Measurements from ENCODE around the gene SSTR5.
A peak's percentile ranks its signal among the peaks of the same experiment; 100 is the strongest.

SSTR5 gene

DNA sequence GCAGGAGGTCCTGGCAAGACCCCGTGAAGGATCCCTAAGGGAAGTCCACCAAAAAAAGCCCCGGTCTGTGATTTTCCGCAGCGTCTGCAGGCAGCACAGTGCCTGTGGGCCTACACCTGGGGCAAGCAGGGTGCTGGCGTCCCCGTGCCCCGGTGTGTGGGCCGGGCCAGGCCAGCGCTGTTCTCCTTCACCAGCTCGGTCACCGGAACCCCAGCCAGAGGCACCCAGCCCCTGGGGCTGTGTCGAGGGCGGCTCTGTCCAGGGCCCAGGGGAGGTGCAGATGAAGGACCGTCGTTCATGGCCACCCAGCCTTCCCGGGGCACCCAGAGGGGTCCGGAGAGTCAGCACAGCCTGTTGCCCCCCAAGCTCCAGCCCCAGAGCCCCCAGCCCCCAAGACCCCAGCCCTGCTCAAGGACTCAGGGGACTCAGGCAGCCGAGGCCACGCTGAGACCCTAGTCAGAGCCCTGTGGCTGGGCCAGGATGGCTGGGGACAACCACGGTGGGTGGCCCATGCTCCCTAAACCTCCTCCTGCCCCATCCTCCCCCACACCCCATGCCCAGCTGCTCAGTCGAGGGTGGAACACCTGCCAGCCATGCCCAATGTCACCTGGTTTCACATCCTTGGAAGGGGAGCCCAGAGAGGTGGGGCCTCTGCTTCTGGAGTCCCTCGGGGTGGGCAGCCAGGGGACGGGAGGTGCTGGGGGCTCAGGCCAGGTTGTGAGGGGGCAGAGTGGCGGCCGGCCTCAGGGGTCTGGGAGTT, 29.2 kb downstream of the SSTR5 start:
- DNase-seq (ENCODE audit: low spot score) (no peak), FAIRE-seq (no peak)

DNA sequence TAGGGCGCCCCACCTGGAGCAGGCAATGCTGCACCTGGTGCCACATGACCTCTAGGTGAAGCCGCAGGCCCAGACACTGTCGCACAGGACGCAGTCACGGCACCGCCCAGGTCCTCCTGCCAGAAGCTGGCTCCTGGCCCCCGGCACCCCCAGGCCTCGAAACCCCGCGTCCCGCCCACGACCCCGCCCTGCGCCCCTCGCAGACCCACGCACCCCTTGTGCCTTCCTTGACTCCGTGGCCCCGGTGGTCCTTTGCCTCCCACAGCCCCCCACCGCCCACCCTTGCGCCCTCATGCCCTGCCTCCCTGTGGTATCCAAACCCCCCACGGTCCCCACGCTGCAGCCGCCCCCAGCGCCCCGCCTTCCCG, 29.8 kb downstream of the SSTR5 start:
- FAIRE-seq, result no peak
- DNase-seq (ENCODE audit: low spot score), result no peak

DNA sequence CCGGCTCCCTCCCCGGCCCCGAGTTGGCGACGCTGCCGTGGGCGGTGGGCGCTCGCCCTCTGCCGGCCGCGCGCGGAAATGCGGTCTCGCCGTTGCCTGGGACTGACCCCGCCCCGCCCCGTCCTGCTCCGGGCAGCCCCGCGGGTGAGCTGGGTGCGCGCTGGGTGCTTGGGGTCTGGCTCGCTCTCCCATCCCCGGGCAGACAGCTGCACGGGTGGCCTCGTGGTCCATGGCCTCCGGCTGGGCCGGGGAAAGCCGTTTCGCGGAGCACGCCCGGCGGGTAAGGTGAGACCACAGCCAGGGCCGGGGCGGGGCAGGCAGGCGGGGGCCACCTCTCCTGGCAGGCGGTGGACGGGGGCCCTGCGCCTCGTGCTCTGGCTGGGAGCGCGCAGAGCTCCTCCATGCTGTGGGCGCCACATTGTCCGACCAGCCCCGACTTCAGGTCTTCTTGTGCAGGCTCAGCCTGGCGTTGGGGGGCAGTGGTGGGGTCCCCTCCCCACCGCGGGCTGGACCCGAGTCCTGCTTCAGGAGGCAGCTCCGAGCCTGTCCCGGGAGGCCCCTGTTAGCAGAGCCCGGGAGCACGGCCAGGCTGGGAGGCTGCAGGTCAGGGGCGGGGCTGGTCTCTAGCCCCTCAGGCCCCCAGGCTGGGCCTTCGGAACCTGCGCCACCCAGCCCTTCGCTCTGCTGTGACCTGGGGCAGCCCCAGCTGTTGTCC, 30.5 kb downstream of the SSTR5 start:
- FAIRE-seq (peak; percentile 20), DNase-seq (ENCODE audit: low spot score) (peak; percentile 88)

DNA sequence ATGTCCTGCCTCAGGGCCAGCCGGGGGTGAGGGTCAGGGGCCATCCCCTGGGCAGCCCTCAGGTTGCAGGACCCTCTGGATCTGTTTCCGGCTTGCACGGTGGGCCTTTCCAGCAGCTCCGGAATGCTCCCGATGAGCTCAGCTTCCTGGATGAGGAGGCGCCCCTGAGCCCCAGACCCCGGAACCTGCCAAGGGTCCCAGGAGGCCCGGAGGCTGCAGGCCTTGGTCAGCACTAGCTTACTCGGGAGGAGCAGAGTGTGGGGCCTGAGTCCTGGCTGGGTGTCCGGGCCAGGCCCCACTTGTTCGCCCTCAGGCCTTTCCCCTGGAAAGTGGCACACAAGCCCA, 31.1 kb downstream of the SSTR5 start:
- FAIRE-seq (no peak), DNase-seq (ENCODE audit: low spot score) (no peak)

DNA sequence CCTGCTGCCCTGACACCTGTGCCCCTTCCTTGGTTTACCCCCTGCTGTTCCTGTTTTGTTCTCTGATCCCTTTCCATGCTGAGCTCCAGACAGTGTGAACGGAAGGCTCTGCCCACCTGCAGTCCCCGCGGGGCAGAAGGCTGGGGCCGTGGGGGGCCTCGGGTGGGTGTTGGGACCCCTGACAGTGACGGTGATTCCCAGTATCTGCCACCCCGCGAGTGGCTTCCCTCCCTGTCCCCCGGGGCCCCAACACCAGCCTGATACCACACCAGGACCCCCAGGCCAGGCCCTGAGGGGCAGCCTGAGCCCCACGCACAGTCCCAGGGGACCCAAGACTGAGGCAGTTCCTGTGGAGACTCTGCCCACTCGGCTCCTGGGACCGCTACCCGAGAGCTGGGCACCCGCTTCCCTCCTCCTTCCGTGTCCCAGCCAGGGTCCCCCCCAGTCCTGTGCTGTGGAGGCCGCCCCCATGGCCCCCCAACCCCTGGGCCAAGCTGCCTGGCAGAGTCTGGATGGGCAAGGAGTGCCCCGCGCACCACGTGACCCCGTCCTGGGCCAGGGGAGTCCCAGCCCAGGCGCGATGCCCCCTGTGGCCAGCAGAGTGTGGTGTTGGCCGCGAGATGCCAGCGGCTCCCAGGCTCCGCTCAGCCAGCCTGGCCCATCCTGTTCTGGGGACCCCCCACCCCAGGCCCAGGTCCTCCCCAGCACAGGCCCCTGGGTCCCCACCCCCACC, 33.5 kb downstream of the SSTR5 start:
- DNase-seq (ENCODE audit: low spot score) (peak; percentile 91), FAIRE-seq (peak; percentile 95)

DNA sequence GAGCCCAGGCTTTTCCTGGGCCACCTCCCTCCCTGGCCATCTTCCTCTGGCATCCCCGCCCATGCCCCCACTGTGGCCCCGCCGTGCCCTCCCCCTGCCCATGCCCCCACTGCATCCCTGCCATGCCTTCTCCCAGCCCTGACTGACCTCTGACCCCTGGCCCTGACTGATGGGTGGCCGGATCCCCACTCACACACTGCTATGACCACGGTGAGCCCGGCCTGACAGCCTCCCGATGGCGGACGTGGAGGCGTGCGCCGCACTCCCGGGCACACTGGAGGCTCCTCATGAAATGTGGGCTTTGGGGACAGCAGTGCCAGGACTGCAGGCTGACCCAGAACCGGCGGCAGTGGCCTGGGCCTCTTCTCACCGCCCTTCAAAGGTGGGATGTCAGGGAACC, 34.1 kb downstream of the SSTR5 start:
- FAIRE-seq (no peak), DNase-seq (ENCODE audit: low spot score) (no peak)

DNA sequence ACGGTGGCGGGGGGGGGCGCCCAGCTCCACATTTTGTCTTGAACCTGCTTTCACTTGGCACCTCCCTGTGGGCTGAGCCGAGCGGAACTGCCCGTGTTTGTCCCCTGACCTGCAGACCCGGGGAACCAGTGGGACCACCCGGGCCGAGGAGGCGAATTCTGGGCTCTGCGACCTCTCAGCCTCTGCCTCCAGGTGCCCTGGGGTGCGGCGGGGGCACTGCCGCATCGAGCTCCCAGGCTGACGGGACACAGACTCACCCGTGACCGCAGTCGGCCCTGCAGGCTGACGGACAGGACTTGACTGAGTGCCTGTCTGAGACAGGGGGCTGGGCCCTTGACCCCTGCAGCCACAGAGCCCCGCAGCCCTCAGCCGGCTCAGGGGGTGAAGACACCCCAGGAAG, 34.6 kb downstream of the SSTR5 start:
- DNase-seq (ENCODE audit: low spot score) (no peak), FAIRE-seq (no peak)

DNA sequence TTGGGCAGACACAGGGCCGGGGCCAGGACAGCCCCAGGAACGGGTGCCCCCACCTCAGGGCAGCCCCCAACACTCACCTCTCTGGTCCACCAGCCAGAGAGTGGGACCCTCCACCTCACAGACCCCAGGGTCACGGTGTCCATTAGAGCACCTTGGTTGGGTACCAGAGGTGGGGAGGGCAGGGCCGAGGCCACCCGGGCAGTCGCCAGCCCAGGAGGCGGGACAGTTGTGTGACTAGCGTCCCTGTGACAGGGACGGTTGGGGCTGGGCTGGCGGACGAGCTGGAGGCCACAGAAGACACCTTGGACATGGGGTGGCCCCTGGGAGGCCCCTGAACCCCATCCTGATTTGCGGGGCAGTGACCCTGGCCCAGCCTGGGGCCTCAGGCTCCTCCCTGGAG, 35.2 kb downstream of the SSTR5 start:
- no peak for FAIRE-seq

DNA sequence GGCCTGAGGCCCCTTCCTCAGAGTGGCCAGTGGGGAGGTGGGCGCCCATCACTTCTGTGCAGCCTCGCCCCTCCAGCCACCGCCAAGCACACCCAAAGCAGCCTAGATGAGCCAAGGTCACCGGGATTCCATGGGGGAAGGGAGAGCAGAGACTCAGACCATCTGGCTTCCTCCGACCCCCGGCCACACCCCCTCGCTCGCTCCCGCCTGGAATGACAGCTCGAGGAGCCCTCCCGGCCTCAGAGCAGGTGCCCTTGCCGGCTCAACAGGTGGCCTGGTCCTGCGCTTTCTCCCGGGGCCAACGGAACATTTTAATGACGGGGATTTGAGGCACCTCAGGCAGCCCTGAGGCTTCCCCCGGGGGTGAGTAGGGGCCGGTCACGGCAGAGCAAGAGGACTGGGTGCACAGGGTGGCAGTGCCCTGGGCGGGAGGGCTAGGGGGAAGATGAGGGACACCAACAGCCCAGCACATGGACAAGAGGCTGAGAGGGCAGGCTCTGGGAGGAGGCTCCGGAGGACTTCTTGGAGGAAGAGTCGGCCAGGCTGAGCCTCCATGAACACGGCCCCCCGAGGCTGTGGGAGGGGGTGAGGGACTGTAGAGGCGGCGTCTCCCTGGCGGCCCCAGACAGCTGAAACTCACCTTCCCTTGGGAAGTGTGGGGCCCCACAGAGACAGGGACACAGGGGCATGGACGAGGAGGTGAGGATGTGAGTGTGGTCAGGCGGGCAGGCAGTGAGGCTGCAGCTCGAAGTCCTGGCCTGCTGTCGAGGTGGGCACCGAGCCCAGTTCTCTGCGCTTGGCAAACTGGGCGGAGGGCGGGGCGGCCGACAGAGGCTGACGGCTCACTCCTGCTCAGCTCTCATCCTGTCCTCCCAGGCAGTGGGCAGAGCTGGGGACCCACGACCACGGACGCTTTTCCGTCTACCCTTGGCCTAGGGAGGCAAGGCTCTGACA, 36.0 kb downstream of the SSTR5 start:
- FAIRE-seq (no peak), DNase-seq (ENCODE audit: low spot score) (peak; percentile 48)

More for the DNA sequence above, 35.2 kb downstream of the SSTR5 start:
- DNase-seq (ENCODE audit: low spot score), result no peak

DNA sequence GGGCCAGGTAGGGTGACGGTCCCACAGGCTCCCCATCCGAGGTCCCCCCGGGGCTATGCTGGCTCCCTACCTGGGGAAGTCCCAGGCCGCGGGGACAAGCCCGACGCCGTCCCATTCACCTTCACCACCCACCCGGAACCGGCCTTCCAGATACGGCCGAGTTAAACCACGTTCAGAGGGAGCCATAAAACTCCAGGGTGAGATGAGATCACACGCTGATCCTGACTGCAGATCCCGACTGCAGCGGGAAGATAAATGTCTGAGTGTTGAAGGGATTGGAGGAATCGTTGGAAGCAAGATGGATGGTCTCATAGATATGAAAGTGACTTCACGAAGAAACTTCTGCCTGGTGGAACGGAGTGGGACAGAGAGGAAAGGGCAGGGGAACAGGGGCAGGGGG, 37.1 kb downstream of the SSTR5 start:
- no peak for DNase-seq (ENCODE audit: low spot score)

DNA sequence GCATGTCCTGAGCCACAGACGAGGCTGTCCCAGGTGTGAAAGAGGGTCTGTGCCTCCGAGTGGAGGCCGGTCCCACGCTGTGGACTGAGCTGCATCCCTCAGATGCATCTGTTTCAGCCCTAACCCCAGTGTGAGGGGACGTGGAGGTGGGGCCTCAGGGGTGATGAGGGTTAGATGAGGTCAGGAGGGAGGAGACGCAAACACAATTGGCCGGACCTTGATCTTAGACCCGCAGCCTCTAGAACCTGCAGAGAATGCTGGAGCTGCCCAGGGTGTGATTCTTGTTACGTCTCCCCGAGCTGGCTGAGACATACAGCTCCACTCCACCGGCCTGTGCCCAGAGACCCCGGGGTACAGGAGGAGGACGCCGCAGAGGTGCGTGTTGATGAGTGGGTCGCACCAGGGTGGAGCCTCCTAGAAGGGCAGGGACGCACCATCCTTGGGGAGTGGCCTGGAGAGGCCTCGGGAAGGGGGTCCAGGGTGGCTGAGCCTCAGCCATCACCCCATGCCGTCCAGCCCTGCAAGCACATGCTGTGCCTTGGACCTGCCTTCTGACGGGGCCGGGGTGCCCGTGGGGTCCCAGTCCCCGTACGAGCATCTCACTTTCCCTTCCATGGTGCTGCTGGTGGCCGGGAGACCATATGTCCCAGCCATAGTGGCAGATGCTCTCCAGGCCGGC, 40.1 kb downstream of the SSTR5 start:
- DNase-seq (ENCODE audit: low spot score) (no peak), FAIRE-seq (no peak)

More for the DNA sequence above, 37.1 kb downstream of the SSTR5 start:
- FAIRE-seq, result no peak

DNA sequence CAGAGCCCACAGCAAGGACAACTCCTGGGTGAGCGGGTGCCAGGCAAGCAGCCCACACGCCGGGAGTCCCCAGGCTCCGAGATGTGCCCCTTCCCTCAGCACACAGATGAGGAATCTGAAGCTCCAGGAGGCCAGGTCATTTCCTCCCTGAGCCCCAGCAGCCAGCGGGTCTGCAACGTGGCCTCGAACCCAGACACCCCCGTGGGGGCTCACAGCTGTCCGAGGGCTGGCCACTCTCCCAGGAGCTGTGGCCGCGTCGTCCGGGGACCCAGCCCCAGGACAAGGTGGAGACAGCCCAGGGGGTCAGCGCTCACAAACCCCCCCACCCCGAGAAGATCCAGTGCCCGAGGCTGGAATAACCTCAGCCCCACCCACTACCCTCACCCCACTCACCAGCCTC, 40.9 kb downstream of the SSTR5 start:
- DNase-seq (ENCODE audit: low spot score), result no peak
- no peak for FAIRE-seq

DNA sequence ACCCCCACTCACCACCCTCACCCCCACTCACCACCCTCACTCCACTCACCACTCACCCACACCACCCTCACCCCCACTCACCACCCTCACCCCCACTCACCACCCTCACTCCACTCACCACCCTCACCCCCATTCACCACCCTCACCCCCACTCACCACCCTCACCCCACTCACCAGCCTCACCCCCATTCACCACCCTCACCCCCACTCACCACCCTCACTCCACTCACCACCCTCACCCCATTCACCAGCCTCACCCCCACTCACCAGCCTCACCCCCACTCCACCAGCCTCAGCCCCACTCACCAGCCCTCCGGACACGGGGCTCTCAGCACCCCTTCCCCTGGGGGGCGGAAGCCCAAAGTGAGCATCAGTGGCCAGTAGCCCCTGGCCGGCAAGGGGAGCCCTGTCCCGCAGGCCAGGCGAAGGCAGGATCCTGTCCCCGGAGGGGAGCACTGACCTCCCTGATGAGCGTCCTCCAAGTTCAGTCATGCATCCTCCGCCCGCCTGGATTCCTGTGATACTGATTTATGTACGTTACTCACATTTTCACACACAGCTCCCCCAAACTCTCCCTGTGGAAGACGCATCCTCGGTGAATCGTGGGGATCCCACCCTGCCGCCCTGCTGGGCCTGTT, 41.5 kb downstream of the SSTR5 start:
- no peak for DNase-seq (ENCODE audit: low spot score)
- FAIRE-seq, result no peak

DNA sequence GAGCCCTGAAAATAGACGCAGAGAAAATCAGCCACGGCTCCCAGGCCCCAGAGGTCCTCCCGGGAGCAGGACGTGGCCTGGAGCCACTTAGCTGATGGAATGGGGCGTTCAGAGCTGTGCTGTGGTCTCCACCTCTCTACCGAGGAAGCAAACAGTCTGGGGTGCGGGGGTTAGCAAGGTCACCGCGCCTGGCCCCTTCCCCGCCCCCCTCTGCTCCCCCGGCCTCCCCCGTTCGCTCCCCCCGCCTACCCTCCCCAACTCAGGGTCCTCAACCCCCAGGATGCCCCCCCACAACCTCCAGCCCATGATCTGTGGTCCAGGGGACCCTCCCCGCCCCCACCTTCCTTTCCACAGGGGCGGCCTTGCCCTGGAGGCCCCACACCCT, 44.1 kb downstream of the SSTR5 start:
- no peak for DNase-seq (ENCODE audit: low spot score)
- FAIRE-seq, result no peak

DNA sequence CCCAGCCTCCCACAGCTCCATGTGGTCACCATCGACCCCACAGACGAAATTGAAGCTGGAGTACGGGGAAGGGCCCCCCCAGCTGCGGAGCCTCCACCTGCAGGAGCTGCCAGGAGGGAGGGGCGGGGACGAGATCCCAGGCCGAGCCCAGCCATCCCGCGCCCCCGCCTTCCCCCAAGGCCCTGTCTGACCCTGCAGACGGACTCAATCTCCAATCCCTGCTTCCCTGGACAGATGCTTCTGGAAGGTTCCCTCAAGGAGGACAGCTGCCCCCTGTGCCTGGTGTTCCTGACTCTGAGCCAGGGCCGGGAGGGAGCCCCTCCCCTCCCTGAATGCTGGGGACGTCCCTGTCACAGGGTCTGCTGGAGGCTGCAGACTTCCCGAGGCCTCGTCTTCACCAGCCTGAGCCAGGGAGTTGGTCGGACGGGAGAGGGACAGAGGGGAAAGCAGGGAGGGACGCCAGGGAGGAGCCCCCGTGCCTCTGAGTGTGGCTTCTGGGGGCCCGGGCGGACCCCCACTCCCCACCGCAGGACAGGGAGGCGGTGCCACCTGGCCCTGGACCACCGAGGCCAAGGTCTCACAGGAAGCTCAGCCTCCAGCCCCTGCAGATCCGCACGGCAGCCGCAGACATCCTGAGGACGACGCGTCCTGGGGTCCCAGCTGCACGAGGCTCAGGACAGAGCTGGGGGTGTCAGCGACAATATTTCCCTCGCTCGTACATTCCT, 44.8 kb downstream of the SSTR5 start:
- FAIRE-seq, result no peak
- DNase-seq (ENCODE audit: low spot score), result no peak

DNA sequence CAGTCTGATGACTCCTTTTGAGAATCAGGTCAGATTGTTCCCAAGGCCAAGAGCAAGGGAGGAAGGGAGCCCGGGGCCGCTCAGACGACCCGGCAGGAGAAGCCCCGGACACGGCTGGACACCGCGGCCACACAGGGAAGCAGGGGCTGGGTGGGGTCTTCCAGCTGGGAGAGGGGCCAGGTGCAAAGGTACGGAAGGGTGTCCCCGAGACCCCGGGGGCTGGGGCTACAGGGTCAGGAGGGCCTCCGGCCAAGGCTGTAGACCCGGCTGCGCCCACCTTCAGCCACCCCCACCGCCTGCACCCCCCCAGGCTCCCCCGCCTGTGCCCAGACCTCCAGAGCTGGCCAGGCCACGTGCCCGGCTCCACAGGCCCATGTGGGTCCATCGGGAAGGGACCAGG, 45.4 kb downstream of the SSTR5 start:
- DNase-seq (ENCODE audit: low spot score), result no peak
- FAIRE-seq, result no peak

DNA sequence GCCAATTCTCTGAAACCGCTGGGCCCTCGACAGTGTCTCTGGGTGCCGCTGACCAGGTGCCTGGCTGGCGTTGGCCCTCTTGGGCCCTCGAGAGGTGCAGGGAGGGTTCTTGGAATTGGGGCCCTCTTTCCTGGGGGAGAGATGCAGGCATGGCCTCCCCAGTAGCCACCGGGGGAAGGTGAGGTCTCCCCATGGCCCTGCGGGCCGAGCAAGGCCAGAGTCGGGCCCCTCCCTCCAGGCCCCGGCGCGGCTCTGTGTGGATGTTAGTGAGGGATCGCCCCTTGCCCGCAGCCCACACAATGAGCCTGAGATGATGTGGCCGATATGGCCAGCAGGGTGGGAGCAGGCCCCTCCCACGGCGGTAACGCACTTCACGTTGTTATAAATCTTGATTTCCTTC, 46.6 kb downstream of the SSTR5 start:
- FAIRE-seq (no peak), DNase-seq (ENCODE audit: low spot score) (no peak)

DNA sequence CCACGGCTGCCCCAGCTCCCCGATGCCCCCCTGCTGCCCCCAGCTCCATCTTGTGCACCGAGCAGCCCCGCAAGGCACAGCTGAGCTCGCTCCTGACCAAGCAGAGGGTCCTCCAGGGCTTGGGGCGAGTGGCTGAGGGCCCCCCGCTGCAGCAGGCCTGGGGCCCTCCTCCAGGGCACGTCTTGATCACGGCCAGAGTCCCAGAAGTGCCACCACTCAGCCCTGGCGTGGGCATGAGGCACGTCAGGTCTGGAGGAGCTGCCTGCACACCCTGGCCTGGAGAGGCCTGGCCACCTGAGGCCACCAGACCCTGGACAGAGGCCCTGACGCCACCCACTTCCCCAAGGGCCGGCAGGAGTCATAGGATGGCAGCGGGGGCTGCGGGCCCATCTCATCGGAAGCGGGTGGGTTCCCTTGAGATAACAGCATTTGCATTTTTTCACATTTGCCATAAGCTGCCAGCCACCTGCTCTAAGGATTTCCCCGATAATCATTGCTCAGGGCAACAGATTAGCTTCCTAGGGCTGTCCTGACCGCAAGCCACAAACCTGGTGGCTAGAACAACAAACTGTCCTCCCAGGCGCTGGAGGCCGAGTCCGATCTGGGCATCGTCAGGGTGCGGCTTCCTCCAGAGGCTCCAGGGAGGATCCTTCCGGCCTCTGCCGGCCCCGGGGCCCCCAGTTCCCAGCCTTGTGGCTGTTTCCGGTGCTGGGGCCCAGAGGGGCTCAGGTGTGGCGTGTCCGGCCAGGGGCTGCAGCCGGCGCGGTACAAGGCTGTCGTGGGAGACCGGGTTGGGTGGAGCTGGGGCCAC, 47.4 kb downstream of the SSTR5 start:
- FAIRE-seq, result no peak

DNA sequence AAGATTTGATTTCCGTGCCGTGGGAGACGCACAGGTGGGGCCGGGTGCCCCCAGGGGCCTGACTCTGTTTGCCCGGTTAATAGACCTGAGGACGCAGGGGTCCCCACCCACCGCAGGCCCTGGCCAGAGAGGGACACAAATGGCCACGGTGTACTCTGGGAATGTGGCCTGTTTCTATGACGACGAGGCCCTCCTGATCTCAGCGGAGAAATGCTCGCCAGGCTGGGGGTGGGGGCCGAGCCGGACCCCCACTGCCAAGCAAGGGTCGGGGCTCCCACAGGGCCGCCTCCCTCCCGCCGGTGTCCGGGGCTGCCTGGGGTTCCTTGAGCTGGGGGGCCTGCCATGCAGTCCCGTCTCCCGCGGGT, 48.0 kb downstream of the SSTR5 start:
- FAIRE-seq, result no peak

More for the DNA sequence above, 47.4 kb downstream of the SSTR5 start:
- DNase-seq (ENCODE audit: low spot score), result no peak

More for the DNA sequence above, 48.0 kb downstream of the SSTR5 start:
- no peak for DNase-seq (ENCODE audit: low spot score)
